ENCODE data around the gene ADGRA1.

The ADGRA1 gene

GRCh38 chr10:133121479-133121878 is 33.8 kb downstream of the ADGRA1 start:
- DNase-seq (ENCODE audit: low read depth), result no peak
- no peak overlapping the region for H3K4me3 ChIP-seq (ENCODE audit: control insufficient read depth, low read depth, low read length)
- no peak for TF ChIP-seq CTCF (IDR thresholded peaks at IDR 0.05; ENCODE audit: control insufficient read depth, insufficient read depth, low read depth, low read length, missing control alignments)

GRCh38 chr10:133122171-133122935 is 34.6 kb downstream of the ADGRA1 start:
- no peak overlapping the region for H3K4me3 ChIP-seq (ENCODE audit: control insufficient read depth, low read depth, low read length)
- no peak for DNase-seq (ENCODE audit: low read depth)
- no peak for TF ChIP-seq CTCF (IDR thresholded peaks at IDR 0.05; ENCODE audit: control insufficient read depth, insufficient read depth, low read depth, low read length, missing control alignments)

GRCh38 chr10:133123050-133123745 is 35.5 kb downstream of the ADGRA1 start:
- no peak for DNase-seq (ENCODE audit: low read depth)
- H3K4me3 ChIP-seq (ENCODE audit: control insufficient read depth, low read depth, low read length), result no peak overlapping the region

GRCh38 chr10:133123746-133124356 is 36.1 kb downstream of the ADGRA1 start:
- no peak for TF ChIP-seq CTCF (IDR thresholded peaks at IDR 0.05; ENCODE audit: control insufficient read depth, insufficient read depth, low read depth, low read length, missing control alignments)
- H3K4me3 ChIP-seq (ENCODE audit: control insufficient read depth, low read depth, low read length), result no peak overlapping the region
- DNase-seq (ENCODE audit: low read depth), result no peak

More at GRCh38 chr10:133123050-133123745, 35.5 kb downstream of the ADGRA1 start:
- no peak for TF ChIP-seq CTCF (IDR thresholded peaks at IDR 0.05; ENCODE audit: control insufficient read depth, insufficient read depth, low read depth, low read length, missing control alignments)

- peak; percentile 62 for TF ChIP-seq CTCF (IDR thresholded peaks at IDR 0.05; ENCODE audit: control insufficient read depth, insufficient read depth, low read depth, low read length, missing control alignments)
- DNase-seq (ENCODE audit: low read depth), result no peak
- H3K4me3 ChIP-seq (ENCODE audit: control insufficient read depth, low read depth, low read length), result no peak overlapping the region
These were observed 36.9 kb downstream of the ADGRA1 start for GRCh38 chr10:133124357-133125211.

GRCh38 chr10:133125901-133126300 is 38.2 kb downstream of the ADGRA1 start:
- TF ChIP-seq CTCF (IDR thresholded peaks at IDR 0.05; ENCODE audit: control insufficient read depth, insufficient read depth, low read depth, low read length, missing control alignments), result no peak
- no peak overlapping the region for H3K4me3 ChIP-seq (ENCODE audit: control insufficient read depth, low read depth, low read length)
- no peak for DNase-seq (ENCODE audit: low read depth)
